Fibroblast of pulmonary artery (primary cell): ENCODE results near the gene GRK4.
"Not testable (repeated sequence)": the region's sequence is repeated elsewhere in the genome, so short reads cannot be mapped to it uniquely, and the experiment has no call there.

ENCODE experiments used
- DNase-seq: peaks from one replicate; pipeline ENCODE4 v3.0.0-alpha.2; 2010; ENCODE audit warnings: low read depth
- H3K4me3 ChIP-seq: replicated peaks from 2 replicates; pipeline ENCODE4 v1.5.1; 2011; ENCODE audit warnings: low read depth, mild to moderate bottlenecking, control low read depth, low read length, moderate library complexity
- CTCF ChIP-seq: IDR thresholded peaks from 2 replicates; pipeline ENCODE4 v1.5.1; 2011; ENCODE audit warnings: mild to moderate bottlenecking, control low read depth, low read length, inconsistent platforms; ENCODE audit errors: missing control alignments

GRK4 gene

GRCh38 chr4:2958446-2958845, 4.9 kb upstream of the GRK4 start:
- no peak overlapping the region for H3K4me3 ChIP-seq

GRCh38 chr4:2960450-2960849, 2.9 kb upstream of the GRK4 start:
- not testable (repeated sequence) for H3K4me3 ChIP-seq

More at GRCh38 chr4:2958446-2958845, 4.9 kb upstream of the GRK4 start:
- peak; percentile 20 for DNase-seq
- no peak for TF ChIP-seq CTCF

GRCh38 chr4:2961421-2961810, 2.0 kb upstream of the GRK4 start:
- DNase-seq: no peak
- H3K4me3 ChIP-seq: peak overlapping the region; percentile 88
- no peak for TF ChIP-seq CTCF

More at GRCh38 chr4:2960450-2960849, 2.9 kb upstream of the GRK4 start:
- not testable (repeated sequence) for DNase-seq

- DNase-seq: no peak
- TF ChIP-seq CTCF: no peak
Measured at GRCh38 chr4:2961811-2962441, 1.4 kb upstream of the GRK4 start.

GRCh38 chr4:2962614-2963174, 677 bp upstream of the GRK4 start:
- no peak for TF ChIP-seq CTCF
- DNase-seq: peak; percentile 60
- peak overlapping the region; percentile 88 for H3K4me3 ChIP-seq

More at GRCh38 chr4:2961811-2962441, 1.4 kb upstream of the GRK4 start:
- H3K4me3 ChIP-seq: peak overlapping the region; percentile 88

- peak; percentile 49 for DNase-seq
- peak overlapping the region; percentile 88 for H3K4me3 ChIP-seq
- no peak for TF ChIP-seq CTCF
Measured at GRCh38 chr4:2963966-2964471, 648 bp downstream of the GRK4 start.

DNA sequence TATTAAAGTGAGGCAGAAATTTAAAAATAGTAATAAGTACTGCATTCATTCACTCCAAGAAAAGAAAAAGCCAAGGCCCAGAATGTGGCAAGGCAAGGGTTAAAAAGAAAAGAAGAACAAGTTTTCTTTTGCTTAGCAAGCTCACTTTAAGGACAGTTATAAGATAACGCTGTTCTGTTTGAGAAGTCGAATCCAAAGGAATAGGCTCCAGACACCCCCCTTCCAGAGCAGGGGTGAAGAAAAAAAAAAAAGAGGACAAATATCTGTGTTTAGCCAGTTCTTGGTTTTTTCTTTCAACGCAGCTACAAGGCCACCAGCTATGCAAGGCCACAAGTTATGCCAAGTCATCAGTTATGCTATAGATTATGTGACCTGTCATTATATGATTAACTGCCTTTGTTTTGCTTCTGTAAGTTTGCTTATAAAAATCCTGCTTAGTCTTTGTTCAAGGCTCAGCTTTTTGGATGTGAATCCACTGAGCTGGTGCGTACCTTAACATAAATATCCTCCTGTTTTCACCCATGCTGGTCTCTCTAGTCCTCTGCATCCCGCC, 1.4 kb downstream of the GRK4 start:
- H3K4me3 ChIP-seq: peak overlapping the region; percentile 88

More for the DNA sequence above, 1.4 kb downstream of the GRK4 start:
- no peak for DNase-seq
- no peak for TF ChIP-seq CTCF
